ENCODE data around the gene ARHGEF11.

ARHGEF11 gene

DNA sequence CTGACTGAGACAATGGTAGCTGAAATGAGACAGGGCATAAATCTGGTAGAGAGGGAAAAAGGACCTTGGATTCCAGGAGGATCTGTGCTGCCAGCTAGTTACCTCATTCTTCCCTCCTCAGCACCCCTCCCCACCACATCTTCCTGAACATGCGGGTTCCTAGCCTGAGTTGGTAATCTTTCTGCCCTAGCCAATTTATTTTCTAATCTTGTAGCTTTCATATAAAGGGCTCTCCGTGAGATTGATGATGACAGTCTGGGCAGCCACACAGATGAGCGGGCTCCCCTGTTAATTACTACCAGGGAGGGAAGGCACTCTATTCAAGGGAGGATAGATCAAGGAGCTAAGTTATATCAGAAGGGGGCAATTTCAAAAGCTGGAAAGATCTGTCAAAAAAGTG is 20.2 kb downstream of the ARHGEF11 start:
- H3K27ac ChIP-seq = no peak overlapping the region
- no peak for DNase-seq (ENCODE audit: low read depth, low spot score)

DNA sequence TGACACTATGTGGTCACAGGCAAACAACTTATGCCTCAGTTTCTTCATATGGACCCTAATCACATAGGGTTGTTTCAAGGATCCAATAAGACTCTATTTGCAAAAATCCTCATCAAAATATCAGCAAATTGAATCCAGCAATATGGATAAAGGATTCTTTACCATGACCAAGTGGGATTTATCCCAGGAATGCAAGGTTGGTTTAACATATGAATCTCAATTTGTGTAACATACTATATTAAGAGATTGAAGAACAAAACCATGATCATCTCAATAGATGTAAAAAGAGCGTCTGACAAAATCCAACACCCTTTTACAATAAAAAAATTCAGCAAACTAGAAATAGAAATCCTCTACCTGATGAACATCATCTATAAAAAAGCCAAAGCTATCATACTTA is 23.9 kb downstream of the ARHGEF11 start:
- TF ChIP-seq FOXP2 (optimal IDR thresholded peaks at IDR 0.05; ENCODE audit: control extremely low read depth, extremely low read length, insufficient read depth) (no peak), EZH2 (IDR thresholded peaks at IDR 0.05) (no peak), POLR2AphosphoS5 (IDR thresholded peaks at IDR 0.05; ENCODE audit: borderline replicate concordance, low read depth, low read length) (no peak)
- Histone ChIP-seq H3K9ac (ENCODE audit: insufficient read length) (no peak overlapping the region), H3K9me3 (ENCODE audit: low read depth, low read length) (peaks cover 2% of the 10 kb centered on the region; the same call in 1 of the 2 replicates), H3K4me3 (no peak overlapping the region), H3K36me3 (ENCODE audit: insufficient read depth, low read length) (no peaks in the 10 kb centered on the region), H3K27ac (no peak overlapping the region)
- no peak for DNase-seq (ENCODE audit: low read depth, low spot score)

More for the DNA sequence above, 20.2 kb downstream of the ARHGEF11 start:
- H3K4me3 ChIP-seq = no peak overlapping the region
- TF ChIP-seq POLR2AphosphoS5 (IDR thresholded peaks at IDR 0.05; ENCODE audit: borderline replicate concordance, low read depth, low read length) (no peak), FOXP2 (optimal IDR thresholded peaks at IDR 0.05; ENCODE audit: control extremely low read depth, extremely low read length, insufficient read depth) (no peak), EZH2 (IDR thresholded peaks at IDR 0.05) (no peak)
- no peak overlapping the region for H3K9ac ChIP-seq (ENCODE audit: insufficient read length)
- no peaks in the 10 kb centered on the region; the same call in 1 of the 2 replicates for H3K9me3 ChIP-seq (ENCODE audit: low read depth, low read length)
- no peaks in the 10 kb centered on the region for H3K36me3 ChIP-seq (ENCODE audit: insufficient read depth, low read length)

DNA sequence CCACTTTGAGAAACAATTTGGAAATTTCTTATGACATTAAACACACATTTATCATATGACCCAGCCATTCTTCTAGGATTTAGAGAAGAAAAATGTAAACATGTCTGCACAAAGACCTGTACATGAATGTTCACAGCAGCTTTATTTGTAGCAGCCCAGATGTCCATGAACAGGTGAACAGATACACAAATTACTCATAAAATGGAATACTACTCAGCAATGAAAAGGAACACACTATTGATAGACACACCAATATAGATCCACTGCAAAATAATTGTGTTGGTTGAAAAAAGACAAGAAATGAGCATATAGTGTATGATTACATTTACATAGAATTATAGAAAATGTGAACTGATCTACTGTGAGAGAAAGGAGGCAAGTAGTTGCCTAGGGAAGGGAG is 26.1 kb downstream of the ARHGEF11 start:
- Histone ChIP-seq H3K9ac (ENCODE audit: insufficient read length) (no peak overlapping the region), H3K4me3 (no peak overlapping the region), H3K27ac (no peak overlapping the region), H3K9me3 (ENCODE audit: low read depth, low read length) (peaks cover 2% of the 10 kb centered on the region; the same call in 1 of the 2 replicates), H3K36me3 (ENCODE audit: insufficient read depth, low read length) (no peaks in the 10 kb centered on the region)
- no peak for TF ChIP-seq FOXP2 (optimal IDR thresholded peaks at IDR 0.05; ENCODE audit: control extremely low read depth, extremely low read length, insufficient read depth)
- TF ChIP-seq EZH2 (IDR thresholded peaks at IDR 0.05) = no peak
- no peak for TF ChIP-seq POLR2AphosphoS5 (IDR thresholded peaks at IDR 0.05; ENCODE audit: borderline replicate concordance, low read depth, low read length)
- DNase-seq (ENCODE audit: low read depth, low spot score) = no peak

DNA sequence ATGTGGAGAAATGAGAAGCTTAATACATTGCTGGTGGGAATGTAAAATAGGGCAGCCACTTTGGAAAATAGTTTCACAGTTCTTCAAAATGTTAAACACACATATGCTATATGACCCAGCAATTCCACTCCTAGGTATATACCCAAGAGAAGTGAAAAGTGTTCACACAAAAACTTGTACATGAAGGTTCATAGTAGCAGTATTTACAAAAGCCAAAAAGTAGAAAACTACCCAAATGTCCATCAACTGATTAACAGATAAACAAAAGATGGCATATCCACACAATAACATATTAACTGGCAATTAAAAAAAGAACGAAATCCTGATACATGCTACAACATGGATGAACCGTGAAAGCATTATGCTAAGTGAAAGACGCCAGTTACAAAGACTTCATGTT is 33.7 kb downstream of the ARHGEF11 start:
- Histone ChIP-seq H3K4me3 (no peak overlapping the region), H3K9ac (ENCODE audit: insufficient read length) (no peak overlapping the region), H3K36me3 (ENCODE audit: insufficient read depth, low read length) (no peaks in the 10 kb centered on the region), H3K27ac (no peak overlapping the region), H3K9me3 (ENCODE audit: low read depth, low read length) (no peaks in the 10 kb centered on the region)
- no peak for TF ChIP-seq POLR2AphosphoS5 (IDR thresholded peaks at IDR 0.05; ENCODE audit: borderline replicate concordance, low read depth, low read length)
- TF ChIP-seq EZH2 (IDR thresholded peaks at IDR 0.05) = no peak
- no peak for TF ChIP-seq FOXP2 (optimal IDR thresholded peaks at IDR 0.05; ENCODE audit: control extremely low read depth, extremely low read length, insufficient read depth)
- DNase-seq (ENCODE audit: low read depth, low spot score) = no peak

DNA sequence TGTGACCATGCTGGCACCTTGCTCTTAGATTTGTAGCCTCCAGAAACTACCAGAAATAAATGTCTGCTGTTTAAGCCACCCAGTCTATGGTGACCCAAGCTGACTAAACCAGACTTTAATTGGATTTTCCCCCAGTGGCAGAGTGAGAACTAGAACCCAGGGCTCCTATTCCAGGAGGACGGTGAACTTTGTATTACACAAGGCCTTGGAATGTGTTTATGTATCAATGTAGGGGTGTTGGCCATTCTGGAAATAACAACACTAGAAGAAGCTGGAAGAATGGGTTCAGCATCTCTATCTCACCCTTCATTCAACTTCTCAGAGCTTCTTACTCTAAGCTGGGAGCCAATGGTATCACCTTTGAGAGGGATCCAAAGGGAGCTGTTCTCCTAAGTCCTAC is 37.0 kb downstream of the ARHGEF11 start:
- no peak for DNase-seq (ENCODE audit: low read depth, low spot score)
- Histone ChIP-seq H3K9me3 (ENCODE audit: low read depth, low read length) (no peaks in the 10 kb centered on the region), H3K27ac (no peak overlapping the region)

DNA sequence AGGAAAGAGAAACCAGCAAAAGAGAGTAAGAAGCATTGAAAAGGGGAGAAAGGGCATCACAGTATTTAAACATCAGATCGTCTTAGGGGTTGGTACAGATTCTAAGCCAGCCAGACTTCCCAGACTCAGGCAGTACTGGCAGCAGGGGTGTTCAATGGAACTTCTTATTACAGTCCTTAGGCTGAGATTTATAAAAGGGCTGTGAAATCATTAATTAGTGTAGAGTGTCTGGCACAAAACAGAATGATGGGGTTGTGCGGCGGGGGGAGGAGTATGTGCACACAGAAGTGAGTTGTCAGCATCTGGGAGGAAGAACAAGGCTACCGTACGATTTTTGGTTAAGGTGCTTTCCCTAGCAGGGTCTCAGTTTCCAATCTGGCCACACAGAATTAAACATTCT is 38.2 kb downstream of the ARHGEF11 start:
- no peak overlapping the region for H3K27ac ChIP-seq
- DNase-seq (ENCODE audit: low read depth, low spot score) = no peak

More for the DNA sequence above, 37.0 kb downstream of the ARHGEF11 start:
- Histone ChIP-seq H3K9ac (ENCODE audit: insufficient read length) (no peak overlapping the region), H3K4me3 (no peak overlapping the region), H3K36me3 (ENCODE audit: insufficient read depth, low read length) (no peaks in the 10 kb centered on the region)
- TF ChIP-seq FOXP2 (optimal IDR thresholded peaks at IDR 0.05; ENCODE audit: control extremely low read depth, extremely low read length, insufficient read depth) = no peak
- TF ChIP-seq EZH2 (IDR thresholded peaks at IDR 0.05) = no peak
- no peak for TF ChIP-seq POLR2AphosphoS5 (IDR thresholded peaks at IDR 0.05; ENCODE audit: borderline replicate concordance, low read depth, low read length)

DNA sequence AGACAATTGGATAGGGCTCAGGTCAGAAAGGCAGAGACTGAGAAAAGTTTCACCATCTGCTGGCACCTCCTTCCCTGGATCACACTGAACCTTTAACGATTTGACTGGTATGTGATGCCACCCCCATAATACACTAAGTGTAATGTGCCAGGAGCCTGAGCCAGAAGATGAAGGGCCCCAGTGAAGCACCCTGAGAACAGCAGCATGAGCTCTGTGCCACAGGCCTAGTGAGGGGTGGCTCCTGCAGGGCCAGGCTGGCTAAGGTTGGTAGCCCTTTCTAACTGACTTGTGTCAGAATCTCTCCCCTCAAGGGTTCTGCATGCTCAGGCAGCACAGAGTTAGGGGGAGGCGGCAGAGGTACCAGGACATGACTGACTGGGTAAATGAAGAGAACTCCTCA is 38.9 kb downstream of the ARHGEF11 start:
- Histone ChIP-seq H3K9ac (ENCODE audit: insufficient read length) (no peak overlapping the region), H3K4me3 (no peak overlapping the region), H3K36me3 (ENCODE audit: insufficient read depth, low read length) (no peaks in the 10 kb centered on the region), H3K9me3 (ENCODE audit: low read depth, low read length) (no peaks in the 10 kb centered on the region), H3K27ac (no peak overlapping the region)
- TF ChIP-seq FOXP2 (optimal IDR thresholded peaks at IDR 0.05; ENCODE audit: control extremely low read depth, extremely low read length, insufficient read depth) = no peak
- TF ChIP-seq POLR2AphosphoS5 (IDR thresholded peaks at IDR 0.05; ENCODE audit: borderline replicate concordance, low read depth, low read length) = no peak
- no peak for TF ChIP-seq EZH2 (IDR thresholded peaks at IDR 0.05)
- DNase-seq (ENCODE audit: low read depth, low spot score) = no peak

More for the DNA sequence above, 38.2 kb downstream of the ARHGEF11 start:
- Histone ChIP-seq H3K9ac (ENCODE audit: insufficient read length) (no peak overlapping the region), H3K36me3 (ENCODE audit: insufficient read depth, low read length) (no peaks in the 10 kb centered on the region), H3K9me3 (ENCODE audit: low read depth, low read length) (no peaks in the 10 kb centered on the region), H3K4me3 (no peak overlapping the region)
- TF ChIP-seq FOXP2 (optimal IDR thresholded peaks at IDR 0.05; ENCODE audit: control extremely low read depth, extremely low read length, insufficient read depth) (no peak), EZH2 (IDR thresholded peaks at IDR 0.05) (no peak), POLR2AphosphoS5 (IDR thresholded peaks at IDR 0.05; ENCODE audit: borderline replicate concordance, low read depth, low read length) (no peak)

DNA sequence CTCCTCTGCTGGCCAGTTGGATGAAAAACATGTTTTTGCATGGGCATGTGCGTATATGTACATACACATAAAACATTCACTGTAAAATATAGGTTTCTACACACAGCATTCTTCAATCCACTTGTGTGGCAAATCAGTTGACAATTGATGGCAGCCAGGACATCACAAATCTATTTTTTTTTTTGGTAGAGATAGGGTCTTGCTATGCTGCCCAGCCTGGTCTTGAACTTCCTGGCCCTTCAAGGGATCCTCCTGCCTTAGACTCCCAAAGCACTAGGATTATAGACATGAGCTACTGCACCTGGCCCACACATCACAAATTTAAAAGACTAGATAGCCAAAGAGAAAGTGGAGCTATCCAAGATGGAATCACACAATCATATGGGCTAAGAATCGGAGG is 39.6 kb downstream of the ARHGEF11 start:
- no peaks in the 10 kb centered on the region for H3K36me3 ChIP-seq (ENCODE audit: insufficient read depth, low read length)
- no peaks in the 10 kb centered on the region for H3K9me3 ChIP-seq (ENCODE audit: low read depth, low read length)
- no peak for TF ChIP-seq FOXP2 (optimal IDR thresholded peaks at IDR 0.05; ENCODE audit: control extremely low read depth, extremely low read length, insufficient read depth)
- TF ChIP-seq POLR2AphosphoS5 (IDR thresholded peaks at IDR 0.05; ENCODE audit: borderline replicate concordance, low read depth, low read length) = no peak
- no peak for TF ChIP-seq EZH2 (IDR thresholded peaks at IDR 0.05)
- no peak overlapping the region for H3K9ac ChIP-seq (ENCODE audit: insufficient read length)
- H3K4me3 ChIP-seq = no peak overlapping the region
- no peak for DNase-seq (ENCODE audit: low read depth, low spot score)
- H3K27ac ChIP-seq = no peak overlapping the region

DNA sequence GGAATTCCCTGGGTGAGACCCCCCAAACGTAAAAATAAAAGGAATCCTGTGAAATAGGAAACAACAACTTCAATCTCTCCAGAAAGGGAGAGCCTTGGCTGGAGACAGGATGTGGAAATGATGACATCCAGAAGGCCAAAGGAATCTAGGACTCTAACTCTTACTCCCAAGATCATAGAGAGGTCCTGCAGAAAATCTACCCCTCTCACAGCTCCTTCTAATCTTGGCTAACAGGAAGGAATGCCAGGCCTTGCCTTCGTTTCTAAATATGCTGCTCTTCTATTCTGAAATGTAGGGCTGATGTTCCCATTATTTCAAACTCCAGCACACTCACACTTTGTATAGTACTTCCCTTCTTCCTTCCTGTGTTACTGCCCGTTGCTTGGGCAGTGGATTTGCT is 40.7 kb downstream of the ARHGEF11 start:
- peak overlapping the region; percentile 70 for H3K27ac ChIP-seq
- H3K9me3 ChIP-seq (ENCODE audit: low read depth, low read length) = no peaks in the 10 kb centered on the region
- DNase-seq (ENCODE audit: low read depth, low spot score) = no peak
- H3K9ac ChIP-seq (ENCODE audit: insufficient read length) = no peak overlapping the region
- H3K36me3 ChIP-seq (ENCODE audit: insufficient read depth, low read length) = no peaks in the 10 kb centered on the region
- TF ChIP-seq FOXP2 (optimal IDR thresholded peaks at IDR 0.05; ENCODE audit: control extremely low read depth, extremely low read length, insufficient read depth) (no peak), EZH2 (IDR thresholded peaks at IDR 0.05) (no peak), POLR2AphosphoS5 (IDR thresholded peaks at IDR 0.05; ENCODE audit: borderline replicate concordance, low read depth, low read length) (no peak)
- H3K4me3 ChIP-seq = peak overlapping the region; percentile 52
